Right atrium auricular region (tissue), 2 donors: ENCODE data around the gene SELENON. TPM values are rescaled to one million over a fixed set of nuclear protein-coding genes. Genes with fewer than 3 reads are reported as not detected.

Experiments
- DNase-seq: peaks from one replicate; pipeline ENCODE4 v3.0.0-alpha.2; 2019; ENCODE audit warnings: low spot score
- H3K27ac ChIP-seq, 2 donors: fragments of 200-600 bp; sonication (generic); 1 replicate in 1 of 2; 2 replicates in 1 of 2; pipeline ENCODE4 v1.5.1; 2016 to 2019
- H3K27me3 ChIP-seq, 2 donors: fragments of 200-600 bp; sonication (generic); one replicate each; pipeline versions ENCODE4 v1.5.1 to v1.6.0; 2017 to 2019
- H3K36me3 ChIP-seq: fragments of 200-600 bp; sonication (generic); one replicate; pipeline ENCODE4 v1.5.1; 2016
- H3K4me1 ChIP-seq, 2 donors: fragments of 200-600 bp; sonication (generic); one replicate each; pipeline versions ENCODE4 v1.5.1 to v1.6.0; 2017 to 2019
- H3K4me3 ChIP-seq, 2 donors: fragments of 200-600 bp; sonication (generic); 1 replicate in 1 of 2; 2 replicates in 1 of 2; pipeline ENCODE4 v1.5.1; 2017 to 2019; ENCODE audit warnings: mild to moderate bottlenecking in 1 of 2, moderate library complexity in 1 of 2
- H3K9me3 ChIP-seq, 2 donors: fragments of 200-600 bp; sonication (generic); one replicate each; pipeline ENCODE4 v1.5.1; 2019
- CTCF ChIP-seq, 2 donors: fragments of 200-600 bp; sonication (generic); IDR thresholded peaks; one replicate each; pipeline ENCODE4 v1.5.1; 2019; ENCODE audit warnings: antibody characterized with exemption in 2 of 2
- total RNA-seq, 2 donors: library from RNA; depleted of rRNA; stranded (reverse); fragments of >200 nt; gene quantifications; one replicate each; pipeline ENCODE4 v1.1.0, GENCODE V29; 2016

Gene SELENON
- total RNA-seq, 2 donors from 2014 or later: 31.7 to 34.2 TPM

DNA sequence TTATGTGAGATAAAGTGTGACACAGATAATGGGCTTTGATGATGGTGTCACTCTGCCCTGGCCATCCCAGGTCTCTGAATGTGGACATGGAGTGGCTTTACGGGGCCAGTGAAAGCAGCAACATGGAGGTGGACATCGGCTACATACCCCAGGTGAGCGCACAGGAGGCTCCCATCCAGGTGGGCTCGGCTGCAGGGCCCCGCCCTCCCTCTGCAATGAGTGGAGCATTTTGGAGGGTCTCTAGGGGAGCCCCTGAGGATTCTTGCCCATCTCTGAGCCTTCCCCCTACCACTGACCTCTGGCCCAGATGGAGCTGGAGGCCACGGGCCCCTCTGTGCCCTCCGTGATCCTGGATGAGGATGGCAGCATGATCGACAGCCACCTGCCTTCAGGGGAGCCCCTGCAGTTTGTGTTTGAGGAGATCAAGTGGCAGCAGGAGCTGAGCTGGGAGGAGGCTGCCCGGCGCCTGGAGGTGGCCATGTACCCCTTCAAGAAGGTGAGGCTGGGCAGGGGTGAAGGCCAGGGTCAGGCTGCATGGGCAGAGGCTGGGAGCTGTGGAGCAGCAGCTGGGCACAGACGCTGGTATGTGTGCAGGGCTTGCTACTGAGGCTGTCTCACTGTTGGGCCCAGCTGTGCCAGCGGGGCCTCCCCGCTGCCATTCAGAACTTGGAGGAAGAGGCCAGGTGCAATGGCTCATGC is 11.5 kb downstream of the SELENON start:
- no peak overlapping the region for H3K27ac ChIP-seq
- H3K36me3 ChIP-seq: peaks cover 43% of the 10 kb centered on the region
- no peak for TF ChIP-seq CTCF (IDR thresholded peaks at IDR 0.05)
- H3K4me1 ChIP-seq: peaks cover 0 to 34% of the 10 kb centered on the region in 2 donors
- H3K9me3 ChIP-seq: no peaks in the 10 kb centered on the region
- no peak overlapping the region for H3K4me3 ChIP-seq
- no peaks in the 10 kb centered on the region for H3K27me3 ChIP-seq
- no peak for DNase-seq

DNA sequence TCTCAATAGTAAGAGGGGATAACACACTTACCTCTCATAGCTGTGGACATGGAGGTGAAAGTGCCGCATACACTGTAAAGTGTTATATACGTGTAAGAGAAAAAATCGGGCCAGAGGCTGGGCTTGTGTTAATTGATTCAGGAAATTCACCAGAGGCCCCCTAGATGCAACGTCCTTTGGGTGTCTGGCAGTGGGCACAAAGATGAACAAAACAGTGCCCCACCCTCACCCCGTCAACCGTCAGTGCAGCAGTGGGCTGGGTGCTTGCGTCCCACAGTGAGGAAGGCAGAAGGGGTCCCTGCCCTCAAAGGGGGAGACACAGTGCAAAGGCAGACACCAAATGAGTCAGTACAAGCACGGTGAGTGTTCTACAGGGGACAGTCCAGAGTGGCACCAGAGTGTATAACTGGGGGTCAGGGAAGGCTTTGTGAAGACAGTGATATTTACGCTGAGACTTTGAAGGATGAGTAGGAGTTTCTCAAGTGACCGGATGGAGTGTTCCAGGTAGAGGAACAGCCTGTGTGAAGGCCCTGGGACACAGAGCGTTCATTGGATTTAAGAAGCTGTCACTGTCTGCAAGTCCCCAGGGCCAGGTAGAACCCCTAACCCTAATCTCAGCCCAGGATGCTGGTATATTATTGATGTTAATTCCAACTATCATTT is 13.2 kb downstream of the SELENON start:
- Histone ChIP-seq H3K36me3 (peaks cover 43% of the 10 kb centered on the region), H3K4me1 (peaks cover 0 to 24% of the 10 kb centered on the region in 2 donors), H3K27ac (no peak overlapping the region), H3K27me3 (no peaks in the 10 kb centered on the region), H3K4me3 (no peak overlapping the region), H3K9me3 (no peaks in the 10 kb centered on the region)
- TF ChIP-seq CTCF (IDR thresholded peaks at IDR 0.05): no peak
- no peak for DNase-seq

- H3K27me3 ChIP-seq: no peaks in the 10 kb centered on the region
- no peak overlapping the region for H3K4me3 ChIP-seq
- peaks cover 38% of the 10 kb centered on the region for H3K36me3 ChIP-seq
- H3K9me3 ChIP-seq: no peaks in the 10 kb centered on the region
- peaks cover 0 to 24% of the 10 kb centered on the region in 2 donors for H3K4me1 ChIP-seq
- no peak overlapping the region for H3K27ac ChIP-seq
- DNase-seq: no peak
- no peak for TF ChIP-seq CTCF (IDR thresholded peaks at IDR 0.05)
Measured at GRCh38 chr1:25813734-25814471, 13.9 kb downstream of the SELENON start.

DNA sequence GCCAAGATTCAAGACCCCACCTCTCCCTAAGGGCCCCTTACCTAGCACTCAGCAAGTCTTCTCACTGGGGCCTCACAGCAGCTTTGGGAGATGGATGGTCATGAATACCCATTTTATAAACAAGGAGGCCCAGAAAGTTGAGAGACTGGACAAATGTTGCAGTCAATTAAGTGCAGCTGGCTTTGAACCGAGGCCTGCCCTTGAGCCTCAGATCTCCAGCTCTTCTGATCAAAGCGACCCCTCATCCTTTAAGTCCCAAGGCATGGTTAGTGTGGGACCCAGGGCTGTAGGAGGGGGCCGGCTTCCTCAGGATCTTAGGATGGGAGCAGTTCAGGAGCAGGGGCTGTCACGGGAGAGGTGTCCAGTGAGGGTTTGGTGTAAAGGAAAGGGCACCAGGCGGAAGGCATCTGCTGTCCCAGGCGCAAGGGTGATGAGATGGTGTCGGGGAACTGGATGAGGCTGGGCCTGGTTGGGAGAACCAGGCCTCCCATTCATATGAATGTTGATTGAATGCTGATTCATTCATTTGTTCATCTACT is 14.6 kb downstream of the SELENON start:
- Histone ChIP-seq H3K27me3 (no peaks in the 10 kb centered on the region), H3K9me3 (no peaks in the 10 kb centered on the region), H3K4me1 (peaks cover 0 to 26% of the 10 kb centered on the region in 2 donors), H3K27ac (no peak overlapping the region), H3K36me3 (peaks cover 31% of the 10 kb centered on the region), H3K4me3 (no peak overlapping the region)
- DNase-seq: no peak
- no peak for TF ChIP-seq CTCF (IDR thresholded peaks at IDR 0.05)

DNA sequence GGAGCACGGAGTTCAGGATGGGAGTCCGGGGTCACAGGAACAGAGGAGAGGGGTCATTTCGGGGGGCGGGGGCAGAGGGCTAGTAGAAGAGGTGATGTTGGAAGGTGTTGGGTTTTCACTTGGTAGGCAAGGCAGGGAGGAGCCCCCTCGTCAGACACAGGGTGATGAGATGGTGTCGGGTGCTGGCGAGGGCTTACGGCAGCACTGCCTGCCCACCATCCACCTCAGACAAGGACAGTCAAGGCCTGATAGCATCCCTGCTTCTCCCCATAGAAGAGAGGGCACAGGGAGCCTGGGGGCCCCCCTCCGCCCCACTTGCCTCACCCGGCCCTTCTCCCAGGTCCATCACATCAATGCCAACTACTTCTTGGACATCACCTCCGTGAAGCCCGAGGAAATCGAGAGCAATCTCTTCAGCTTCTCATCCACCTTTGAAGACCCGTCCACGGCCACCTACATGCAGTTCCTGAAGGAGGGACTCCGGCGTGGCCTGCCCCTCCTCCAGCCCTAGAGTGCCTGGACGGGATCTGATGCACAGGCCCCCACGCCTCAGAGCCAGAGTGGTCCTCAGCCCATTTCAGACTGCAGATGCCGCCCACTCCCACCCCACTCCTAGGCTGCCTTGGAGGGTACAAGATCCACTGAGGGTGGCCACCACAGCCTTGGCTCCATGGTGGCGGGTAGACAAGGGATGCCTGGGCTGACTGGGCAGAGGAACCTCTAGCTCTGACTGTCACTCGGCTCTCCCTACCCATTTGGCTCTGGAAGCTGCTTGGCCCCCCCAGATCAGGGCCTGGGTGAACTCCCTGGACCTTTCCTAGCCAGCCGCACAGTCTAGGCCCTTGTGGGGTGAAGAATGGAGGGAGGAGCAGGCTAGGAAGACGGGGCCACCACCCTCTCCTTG is 15.5 kb downstream of the SELENON start:
- DNase-seq: no peak
- TF ChIP-seq CTCF (IDR thresholded peaks at IDR 0.05): no peak
- Histone ChIP-seq H3K27me3 (no peaks in the 10 kb centered on the region), H3K36me3 (peaks cover 27% of the 10 kb centered on the region), H3K27ac (no peak overlapping the region), H3K4me3 (no peak overlapping the region), H3K4me1 (peaks cover 0 to 23% of the 10 kb centered on the region in 2 donors), H3K9me3 (no peaks in the 10 kb centered on the region)
